Measurements from ENCODE around the gene OVOL2.

DNA sequence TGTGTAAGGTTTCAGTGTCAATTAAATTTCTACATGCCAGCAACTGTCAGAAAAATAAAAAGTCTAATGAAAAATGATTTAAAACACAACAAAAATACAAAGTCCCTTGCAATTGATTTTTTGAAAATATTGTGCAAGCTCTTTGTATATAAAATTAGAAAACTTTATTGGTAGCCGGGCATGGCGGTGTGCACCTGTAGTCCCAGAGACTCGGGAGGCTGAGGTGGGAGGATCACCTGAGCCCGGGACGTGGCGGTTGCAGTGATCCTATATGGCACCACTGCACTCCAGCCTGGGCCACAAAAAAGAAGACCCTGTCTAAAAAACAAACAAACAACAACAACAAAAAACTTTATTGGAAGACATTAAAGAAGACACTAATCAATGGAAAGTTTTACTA, 6.0 kb upstream of the OVOL2 start:
- TF ChIP-seq RAD21 (IDR thresholded peaks at IDR 0.05; ENCODE audit: low read length) (no peak), CTCF (conservative IDR thresholded peaks at IDR 0.05; ENCODE audit: low read depth, low read length) (no peak), POLR2A (IDR thresholded peaks at IDR 0.05; ENCODE audit: low read depth, low read length) (no peak), CEBPB (IDR thresholded peaks at IDR 0.05; ENCODE audit: low read depth, low read length) (no peak), RCOR1 (IDR thresholded peaks at IDR 0.05; ENCODE audit: insufficient replicate concordance, low read length) (no peak), RFX5 (IDR thresholded peaks at IDR 0.05; ENCODE audit: low read depth, low read length) (no peak)

Measured in IMR-90 (cell line).